Measurements from ENCODE around the gene RAB27A.
"Not testable (repeated sequence)": the region's sequence is repeated elsewhere in the genome, so short reads cannot be mapped to it uniquely, and the experiment has no call there.

- TF ChIP-seq CTCF (conservative IDR thresholded peaks at IDR 0.05 in 1 of 2, IDR thresholded peaks at IDR 0.05 in 1 of 2; ENCODE audit: low read depth in 1 of 2, low read length in 2 of 2); EZH2 (IDR thresholded peaks at IDR 0.05; ENCODE audit: low read length, missing control alignments): not testable (repeated sequence)
Measured at GRCh38 chr15:55252201-55252600, 37.4 kb downstream of the RAB27A start.

Data from fibroblast of lung (primary cell).